Bronchial smooth muscle cell (primary cell): Measurements from ENCODE around the gene GPSM1. TPM values are rescaled to one million over a fixed set of nuclear protein-coding genes. Genes with fewer than 3 reads are reported as not detected.

Experiments
- total RNA-seq: library from RNA; depleted of rRNA; stranded (reverse); fragments of >200 nt; gene quantifications from 2 replicates; pipeline ENCODE4 v1.2.1, GENCODE V29; 2014

GPSM1 gene, protein sequence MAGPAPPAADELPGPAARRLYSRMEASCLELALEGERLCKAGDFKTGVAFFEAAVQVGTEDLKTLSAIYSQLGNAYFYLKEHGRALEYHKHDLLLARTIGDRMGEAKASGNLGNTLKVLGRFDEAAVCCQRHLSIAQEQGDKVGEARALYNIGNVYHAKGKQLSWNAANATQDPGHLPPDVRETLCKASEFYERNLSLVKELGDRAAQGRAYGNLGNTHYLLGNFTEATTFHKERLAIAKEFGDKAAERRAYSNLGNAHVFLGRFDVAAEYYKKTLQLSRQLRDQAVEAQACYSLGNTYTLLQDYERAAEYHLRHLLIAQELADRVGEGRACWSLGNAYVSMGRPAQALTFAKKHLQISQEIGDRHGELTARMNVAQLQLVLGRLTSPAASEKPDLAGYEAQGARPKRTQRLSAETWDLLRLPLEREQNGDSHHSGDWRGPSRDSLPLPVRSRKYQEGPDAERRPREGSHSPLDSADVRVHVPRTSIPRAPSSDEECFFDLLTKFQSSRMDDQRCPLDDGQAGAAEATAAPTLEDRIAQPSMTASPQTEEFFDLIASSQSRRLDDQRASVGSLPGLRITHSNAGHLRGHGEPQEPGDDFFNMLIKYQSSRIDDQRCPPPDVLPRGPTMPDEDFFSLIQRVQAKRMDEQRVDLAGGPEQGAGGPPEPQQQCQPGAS
- total RNA-seq, result 70.9 and 79.5 TPM in 2 replicates

DNA sequence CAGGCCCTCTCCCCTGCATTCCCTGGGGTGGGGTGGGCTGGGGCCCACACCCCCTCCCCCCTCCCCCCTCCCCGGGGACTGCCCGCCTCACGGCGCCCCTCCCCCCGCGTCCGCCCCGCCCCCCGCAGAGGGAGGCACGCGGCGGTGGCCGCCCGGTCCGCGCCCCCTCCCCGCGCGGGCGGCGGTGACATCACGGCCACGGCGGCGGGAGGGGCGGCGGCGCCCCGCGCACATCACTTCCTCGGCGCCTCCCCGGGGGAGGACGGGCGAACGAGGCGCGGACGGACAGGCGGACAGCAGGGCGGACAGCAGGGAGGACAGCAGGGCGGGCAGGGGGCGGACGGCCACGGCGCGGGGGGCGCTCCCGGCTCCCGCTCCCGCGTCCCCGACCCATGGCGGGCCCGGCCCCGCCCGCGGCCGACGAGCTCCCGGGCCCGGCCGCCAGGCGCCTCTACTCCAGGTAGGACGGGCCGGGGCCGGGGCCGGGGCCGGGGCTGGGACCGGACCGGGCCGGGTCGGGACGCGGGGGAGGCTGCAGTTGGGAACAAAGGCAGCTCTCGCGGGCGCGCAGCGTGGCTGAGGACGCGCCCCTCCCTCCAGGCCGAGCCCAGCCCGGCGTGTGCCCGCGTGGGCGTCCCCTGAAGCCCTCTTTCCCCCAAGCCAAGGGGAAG is at the start of gene GPSM1:
TSS of gene GPSM1 (plus strand) at position 236 of the 671 bp plus-strand sequence. CDS start at position 393, 157 bp downstream.

DNA sequence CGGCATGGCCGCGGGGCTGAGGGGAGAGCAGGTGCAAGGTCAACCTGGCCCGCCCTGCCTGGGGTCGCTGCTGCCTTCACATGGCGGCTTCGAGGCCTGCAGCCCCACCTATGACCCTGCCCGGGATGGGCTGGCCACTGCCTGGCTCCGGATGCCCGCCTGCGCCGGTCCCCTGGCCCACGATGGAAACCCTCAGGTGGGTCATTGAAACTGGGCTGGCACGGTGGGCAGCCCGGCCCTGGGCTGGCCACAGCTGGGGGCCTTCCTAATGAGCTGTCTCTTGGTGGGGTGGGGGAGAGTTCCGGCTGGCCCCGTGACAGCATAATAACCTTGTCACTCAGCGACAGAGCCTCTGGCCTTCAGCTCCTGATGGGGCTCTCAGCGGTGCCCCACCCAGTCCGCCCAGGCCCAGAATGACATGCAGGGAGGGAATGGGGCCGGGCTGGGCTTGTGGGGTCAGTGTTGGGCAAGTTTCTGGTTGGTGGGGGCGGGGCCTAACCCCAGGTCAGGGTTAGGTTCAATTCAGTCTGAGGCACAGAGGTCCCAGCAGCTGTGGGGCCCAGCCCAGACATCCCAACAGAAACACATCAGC is 23.4 kb upstream of the GPSM1 start, which contains the start of gene CCDC187:
TSS of gene CCDC187 (minus strand) at position 270 of the 592 bp plus-strand sequence. CDS start at position 6, 264 bp downstream.

DNA sequence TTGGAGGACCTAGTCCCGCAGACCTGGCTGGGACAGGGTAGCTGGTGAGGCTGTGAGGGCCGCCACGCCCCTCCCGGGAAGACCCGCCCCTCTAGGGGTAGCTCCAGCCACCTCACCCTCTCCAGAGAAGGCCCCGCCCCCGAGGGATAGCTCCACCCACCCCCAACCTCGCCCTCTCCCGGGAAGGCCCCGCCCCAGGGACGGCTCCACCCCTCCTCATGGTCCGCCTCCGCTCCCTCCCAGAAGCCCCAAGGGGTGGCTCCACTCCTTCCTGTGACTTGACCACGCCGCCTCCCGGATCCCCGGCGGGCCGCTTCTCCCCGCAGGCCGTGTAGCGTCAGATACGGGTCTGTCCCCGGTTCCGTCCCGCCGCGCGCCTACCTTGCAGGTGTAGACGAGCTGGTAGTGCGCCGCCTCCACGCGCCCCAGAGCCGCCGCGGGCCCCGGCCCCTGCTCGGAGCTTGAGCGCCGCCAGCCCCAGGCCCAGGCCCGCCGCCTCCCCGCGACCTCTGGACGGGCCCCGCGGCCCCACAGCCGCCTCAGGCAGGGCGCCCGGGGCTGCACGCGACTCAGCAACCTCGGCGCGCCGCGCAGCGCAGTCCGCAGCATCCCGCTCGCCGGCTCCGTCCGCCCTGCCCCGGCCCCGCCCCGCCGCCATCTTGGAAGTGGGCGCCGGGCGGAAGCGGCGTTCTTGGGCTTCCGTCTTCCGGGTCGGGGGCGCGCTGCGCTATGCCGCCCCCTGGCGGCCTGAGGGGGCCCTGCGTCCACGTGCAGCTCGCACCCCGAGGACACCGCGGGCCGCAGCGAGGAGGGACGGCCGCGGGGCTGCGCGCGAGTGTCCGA is 36.0 kb downstream of the GPSM1 start, which contains the start of gene DNLZ:
TSS of gene DNLZ (minus strand) at position 639 of the 843 bp plus-strand sequence. CDS start at position 609, 30 bp downstream.

DNA sequence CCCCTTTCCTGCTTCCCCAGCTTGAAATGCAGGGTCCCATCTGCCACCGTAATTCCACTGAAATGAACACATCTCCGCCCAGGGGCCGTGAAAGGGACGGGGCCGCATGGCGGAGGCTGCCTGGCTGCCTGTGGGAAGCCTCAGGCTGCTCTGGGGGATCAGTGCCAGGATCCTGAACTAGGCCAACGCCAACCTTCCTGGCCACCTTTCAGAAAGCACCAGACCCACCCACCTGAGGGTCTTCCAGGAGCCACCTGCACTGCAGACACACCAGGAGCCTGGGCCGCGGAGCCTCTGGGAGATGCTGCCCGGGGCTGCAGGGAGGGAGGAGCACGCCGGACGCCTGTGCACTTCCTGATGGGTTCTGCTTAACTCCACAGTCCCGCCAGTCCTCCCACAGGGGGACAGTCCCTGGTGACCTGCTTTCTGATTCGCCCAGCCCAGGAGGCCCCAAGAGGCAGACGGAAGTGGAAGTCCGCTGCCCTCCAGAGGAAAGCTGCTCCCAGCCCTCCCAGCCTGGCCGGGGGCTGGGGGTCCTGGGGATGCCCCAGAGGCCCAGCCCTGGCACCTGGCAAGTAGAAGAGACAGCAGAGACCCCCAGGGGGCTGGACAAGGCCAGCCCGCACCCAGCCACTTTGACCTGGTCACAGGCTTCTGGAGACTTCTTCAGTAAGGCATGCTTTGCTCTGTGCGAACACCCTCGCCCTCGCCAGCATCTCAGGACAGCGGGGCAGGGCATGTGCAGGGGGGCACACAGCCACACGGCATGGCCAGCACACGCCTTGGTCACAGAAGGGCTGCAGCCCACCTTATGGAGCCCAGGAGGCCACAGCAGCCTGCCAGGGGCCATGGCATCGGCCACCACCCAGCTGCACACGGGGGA is 46.2 kb downstream of the GPSM1 start, which contains the start of gene CARD9:
TSS of gene CARD9 (minus strand) at position 370 of the 883 bp plus-strand sequence. CDS start 1,591 bp downstream, outside the sequence.

DNA sequence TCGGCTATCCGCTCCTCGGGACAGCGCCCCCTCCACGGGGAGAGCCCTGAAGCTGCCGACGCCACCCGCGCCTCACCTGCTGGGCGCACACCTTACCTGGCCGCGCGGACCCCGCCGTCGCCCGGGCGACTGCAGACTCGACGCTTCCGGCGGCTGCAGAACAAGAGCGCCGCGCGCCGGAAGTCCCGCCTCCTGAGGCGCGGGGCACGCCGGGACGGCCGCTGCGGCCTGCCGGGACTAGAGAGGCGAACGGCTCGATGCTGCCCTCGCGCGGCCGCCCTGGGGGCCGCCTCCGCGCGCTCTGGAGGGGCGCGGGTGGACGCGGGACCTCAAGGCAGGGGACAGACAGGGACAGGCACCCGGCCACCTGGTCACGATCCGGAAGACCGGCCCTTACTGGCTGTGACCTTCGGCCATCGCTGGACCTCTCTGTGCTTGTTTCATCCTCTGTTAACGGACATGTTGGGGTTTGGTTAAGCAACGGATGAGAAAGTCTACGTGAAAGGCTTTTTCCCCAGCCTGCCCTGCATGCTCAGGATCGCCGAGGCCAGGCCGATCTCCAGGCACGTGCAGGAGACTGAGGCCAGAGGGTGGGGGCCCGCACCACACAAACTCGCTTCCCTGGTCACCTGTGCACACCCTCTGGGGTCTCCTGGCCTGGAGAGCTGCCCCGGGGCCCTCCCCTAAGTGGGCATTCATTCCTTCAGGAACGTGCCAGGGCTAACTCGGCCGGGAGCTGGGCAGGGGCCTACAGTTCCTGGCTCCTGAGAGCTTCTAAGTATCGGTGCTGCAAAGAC is 72.9 kb downstream of the GPSM1 start, which contains the start of gene SNAPC4:
TSS of gene SNAPC4 (minus strand) at position 133 of the 797 bp plus-strand sequence. CDS start 1,742 bp downstream, outside the sequence.

Other genes with a start within 250 kb of the GPSM1 start
- gene NACC2, start 232.2 kb upstream of the GPSM1 start, total RNA-seq, result 11.5 and 12.9 TPM in 2 replicates
- gene TMEM250, start 208.7 kb upstream of the GPSM1 start, total RNA-seq, result 27.4 and 29.3 TPM in 2 replicates
- gene LHX3, start 122.4 kb upstream of the GPSM1 start, total RNA-seq, result not detected in 2 replicates
- 4.3 and 4.4 TPM in 2 replicates for gene QSOX2, start 81.7 kb upstream of the GPSM1 start, total RNA-seq
- under 0.01 TPM in 2 replicates for gene CCDC187, start 23.4 kb upstream of the GPSM1 start, total RNA-seq
- gene DNLZ, start 36.2 kb downstream of the GPSM1 start, total RNA-seq, result 14.5 and 15.6 TPM in 2 replicates
- gene CARD9, start 46.1 kb downstream of the GPSM1 start, total RNA-seq, result 0.77 and 0.79 TPM in 2 replicates
- 3.6 and 4.6 TPM in 2 replicates for gene SNAPC4, start 72.6 kb downstream of the GPSM1 start, total RNA-seq
- gene ENTR1, start 83.1 kb downstream of the GPSM1 start, total RNA-seq, result 19.5 and 22.6 TPM in 2 replicates
- 30.7 and 36.9 TPM in 2 replicates for gene PMPCA, start 83.1 kb downstream of the GPSM1 start, total RNA-seq
- 4.5 and 4.6 TPM in 2 replicates for gene INPP5E, start 112.3 kb downstream of the GPSM1 start, total RNA-seq
- 10.4 and 12.3 TPM in 2 replicates for gene SEC16A, start 155.5 kb downstream of the GPSM1 start, total RNA-seq
- 11.8 and 17.3 TPM in 2 replicates for gene NOTCH1, start 218.5 kb downstream of the GPSM1 start, total RNA-seq